ENCODE data around the gene AGAP1. TPM values are rescaled to one million over a fixed set of nuclear protein-coding genes. Genes with fewer than 3 reads are reported as not detected.
A peak's percentile ranks its signal among the peaks of the same experiment; 100 is the strongest.

Gene AGAP1
- total RNA-seq, 1 donor from 2014 or later = 39.4 TPM

GRCh38 chr2:235660484-235661082 is 166.7 kb downstream of the AGAP1 start:
- FAIRE-seq = no peak
- Histone ChIP-seq H3K4me2 (ENCODE audit: low read length) (peak overlapping the region; percentile 67), H3K36me3 (ENCODE audit: insufficient read depth, low read length) (no peaks in the 10 kb centered on the region), H3K4me1 (ENCODE audit: insufficient read depth, low read length) (peaks cover 21% of the 10 kb centered on the region), H3K9me3 (ENCODE audit: insufficient read depth, low read depth, low read length) (no peaks in the 10 kb centered on the region), H3K79me2 (ENCODE audit: insufficient read depth, low read length) (peaks cover 10% of the 10 kb centered on the region), H4K20me1 (ENCODE audit: insufficient read depth, low read length) (peaks cover 87% of the 10 kb centered on the region), H3K27me3 (ENCODE audit: insufficient read depth, low read length) (peaks cover 66% of the 10 kb centered on the region), H3K9ac (ENCODE audit: low read length) (no peak overlapping the region), H2AFZ (ENCODE audit: low read depth, low read length) (no peak overlapping the region), H3K4me3 (ENCODE audit: insufficient read depth, low read depth, low read length) (no peak overlapping the region), H3K27ac (ENCODE audit: low read depth, low read length) (no peak overlapping the region)
- Mint-ChIP-seq H3K27ac (ENCODE audit: unreplicated experiment) (peak overlapping the region; percentile 48), H3K4me3 (ENCODE audit: unreplicated experiment) (no peak overlapping the region), H3K36me3 (ENCODE audit: low read depth, unreplicated experiment) (peaks cover 5% of the 10 kb centered on the region), H3K4me1 (ENCODE audit: low read depth, unreplicated experiment) (peaks cover 48% of the 10 kb centered on the region), H3K9me3 (ENCODE audit: unreplicated experiment) (peaks cover 7% of the 10 kb centered on the region), H3K27me3 (ENCODE audit: low read depth, unreplicated experiment) (peaks cover 3% of the 10 kb centered on the region)
- no peak for DNase-seq (ENCODE audit: low read depth)
- TF ChIP-seq EZH2 (IDR thresholded peaks at IDR 0.05; ENCODE audit: insufficient read depth, low read length) (no peak), CTCF (IDR thresholded peaks at IDR 0.05; ENCODE audit: insufficient read depth, low read depth, low read length) (no peak)

- H3K4me1 Mint-ChIP-seq (ENCODE audit: low read depth, unreplicated experiment) = peaks cover 48% of the 10 kb centered on the region
- H3K9me3 Mint-ChIP-seq (ENCODE audit: unreplicated experiment) = peaks cover 3% of the 10 kb centered on the region
- H3K36me3 Mint-ChIP-seq (ENCODE audit: low read depth, unreplicated experiment) = peaks cover 3% of the 10 kb centered on the region
- FAIRE-seq = no peak
- Histone ChIP-seq H2AFZ (ENCODE audit: low read depth, low read length) (no peak overlapping the region), H3K4me1 (ENCODE audit: insufficient read depth, low read length) (peaks cover 29% of the 10 kb centered on the region), H3K36me3 (ENCODE audit: insufficient read depth, low read length) (no peaks in the 10 kb centered on the region), H3K9ac (ENCODE audit: low read length) (no peak overlapping the region), H3K9me3 (ENCODE audit: insufficient read depth, low read depth, low read length) (no peaks in the 10 kb centered on the region), H3K79me2 (ENCODE audit: insufficient read depth, low read length) (peaks cover 10% of the 10 kb centered on the region), H3K27ac (ENCODE audit: low read depth, low read length) (no peak overlapping the region), H4K20me1 (ENCODE audit: insufficient read depth, low read length) (peaks cover 88% of the 10 kb centered on the region), H3K27me3 (ENCODE audit: insufficient read depth, low read length) (peaks cover 70% of the 10 kb centered on the region), H3K4me2 (ENCODE audit: low read length) (no peak overlapping the region), H3K4me3 (ENCODE audit: insufficient read depth, low read depth, low read length) (no peak overlapping the region)
- H3K27me3 Mint-ChIP-seq (ENCODE audit: low read depth, unreplicated experiment) = peaks cover 3% of the 10 kb centered on the region
- H3K4me3 Mint-ChIP-seq (ENCODE audit: unreplicated experiment) = peak overlapping the region; percentile 30
- no peak for DNase-seq (ENCODE audit: low read depth)
- no peak overlapping the region for H3K27ac Mint-ChIP-seq (ENCODE audit: unreplicated experiment)
- TF ChIP-seq EZH2 (IDR thresholded peaks at IDR 0.05; ENCODE audit: insufficient read depth, low read length) (no peak), CTCF (IDR thresholded peaks at IDR 0.05; ENCODE audit: insufficient read depth, low read depth, low read length) (no peak)
Measured at GRCh38 chr2:235661167-235661937, 167.5 kb downstream of the AGAP1 start.

GRCh38 chr2:235661952-235662351 is 168.1 kb downstream of the AGAP1 start:
- Histone ChIP-seq H3K27me3 (ENCODE audit: insufficient read depth, low read length) (peaks cover 71% of the 10 kb centered on the region), H3K27ac (ENCODE audit: low read depth, low read length) (no peak overlapping the region), H4K20me1 (ENCODE audit: insufficient read depth, low read length) (peaks cover 92% of the 10 kb centered on the region), H2AFZ (ENCODE audit: low read depth, low read length) (no peak overlapping the region), H3K4me1 (ENCODE audit: insufficient read depth, low read length) (peaks cover 30% of the 10 kb centered on the region), H3K36me3 (ENCODE audit: insufficient read depth, low read length) (no peaks in the 10 kb centered on the region), H3K79me2 (ENCODE audit: insufficient read depth, low read length) (peaks cover 10% of the 10 kb centered on the region), H3K4me2 (ENCODE audit: low read length) (no peak overlapping the region), H3K4me3 (ENCODE audit: insufficient read depth, low read depth, low read length) (no peak overlapping the region), H3K9ac (ENCODE audit: low read length) (no peak overlapping the region), H3K9me3 (ENCODE audit: insufficient read depth, low read depth, low read length) (no peaks in the 10 kb centered on the region)
- H3K4me1 Mint-ChIP-seq (ENCODE audit: low read depth, unreplicated experiment) = peaks cover 52% of the 10 kb centered on the region
- no peak for TF ChIP-seq EZH2 (IDR thresholded peaks at IDR 0.05; ENCODE audit: insufficient read depth, low read length)
- TF ChIP-seq CTCF (IDR thresholded peaks at IDR 0.05; ENCODE audit: insufficient read depth, low read depth, low read length) = no peak
- FAIRE-seq (no peak), DNase-seq (ENCODE audit: low read depth) (no peak)
- peaks cover 3% of the 10 kb centered on the region for H3K9me3 Mint-ChIP-seq (ENCODE audit: unreplicated experiment)
- H3K36me3 Mint-ChIP-seq (ENCODE audit: low read depth, unreplicated experiment) = peaks cover 3% of the 10 kb centered on the region
- no peak overlapping the region for H3K27ac Mint-ChIP-seq (ENCODE audit: unreplicated experiment)
- no peak overlapping the region for H3K4me3 Mint-ChIP-seq (ENCODE audit: unreplicated experiment)
- H3K27me3 Mint-ChIP-seq (ENCODE audit: low read depth, unreplicated experiment) = peaks cover 3% of the 10 kb centered on the region
